K562 (cell line): ENCODE measurements around the gene TP53TG5. TPM values are rescaled to one million over a fixed set of nuclear protein-coding genes. Genes with fewer than 3 reads are reported as not detected.

Experiments
- ARID2 ChIP-seq: fragments of 450-650 bp; IDR thresholded peaks from 2 replicates; pipeline ENCODE4 v1.6.1; 2017; ENCODE audit warnings: antibody characterized with exemption, mild to moderate bottlenecking
- HMG20A ChIP-seq: fragments of 450-650 bp; formaldehyde crosslinking; conservative IDR thresholded peaks from 2 replicates; pipeline ENCODE4 v1.4.0; 2020; ENCODE audit warnings: mild to moderate bottlenecking, mixed read lengths
- HMGN3 ChIP-seq: IDR thresholded peaks from 2 replicates; pipeline ENCODE4 v1.6.1; 2011; ENCODE audit warnings: borderline replicate concordance, low read depth, mild to moderate bottlenecking, mixed read lengths, low read length; ENCODE audit not compliant: insufficient read length; ENCODE audit errors: extremely low read depth
- ILF3 ChIP-seq: fragments of 450-650 bp; IDR thresholded peaks from 2 replicates; pipeline ENCODE4 v1.6.1; 2018; ENCODE audit warnings: antibody characterized with exemption, mild to moderate bottlenecking, moderate library complexity, borderline replicate concordance
- MAFK ChIP-seq: IDR thresholded peaks from 2 replicates; pipeline ENCODE4 v1.6.1; 2011; ENCODE audit warnings: low read length, improper control_type of control experiment
- NFIC ChIP-seq: fragments of 450-650 bp; IDR thresholded peaks from 2 replicates; pipeline ENCODE4 v1.6.1; 2017; ENCODE audit warnings: mild to moderate bottlenecking, inconsistent platforms
- PCBP1 ChIP-seq: fragments of 200-400 bp; formaldehyde crosslinking; IDR thresholded peaks from 2 replicates; pipeline ENCODE4 v1.6.1; 2018; ENCODE audit warnings: mild to moderate bottlenecking, low read depth, low read length; ENCODE audit not compliant: poor library complexity, severe bottlenecking
- PML ChIP-seq: IDR thresholded peaks from 2 replicates; pipeline ENCODE4 v1.6.1; 2012; ENCODE audit warnings: low read length, inconsistent platforms
- POLR2G ChIP-seq: fragments of 200-400 bp; formaldehyde crosslinking; IDR thresholded peaks from 2 replicates; pipeline ENCODE4 v1.6.1; 2017; ENCODE audit warnings: low read depth, mild to moderate bottlenecking, antibody characterized with exemption, low read length, moderate library complexity
- SUPT5H ChIP-seq: fragments of 450-650 bp; IDR thresholded peaks from 2 replicates; pipeline ENCODE4 v1.6.1; 2016
- TBP ChIP-seq: optimal IDR thresholded peaks from 2 replicates; pipeline ENCODE3; 2011; ENCODE audit warnings: low read depth, low read length, improper control_type of control experiment
- TCF3 ChIP-seq: sonication (generic); formaldehyde crosslinking; IDR thresholded peaks from 2 replicates; pipeline ENCODE4 v1.4.0; 2020; ENCODE audit warnings: mild to moderate bottlenecking, missing genetic modification reagents
- YBX1 ChIP-seq: fragments of 450-650 bp; IDR thresholded peaks from 2 replicates; pipeline ENCODE4 v1.7.1; 2016; ENCODE audit warnings: mild to moderate bottlenecking
- ZC3H11A ChIP-seq: IDR thresholded peaks from 2 replicates; pipeline ENCODE4 v1.6.1; 2012; ENCODE audit warnings: low read depth, low read length, improper control_type of control experiment
- polyA plus RNA-seq, 8 experiments: library from polyadenylated mRNA; depleted of rRNA in 4 of 8; stranded (reverse) in 5 of 8; unstranded in 3 of 8; fragments of >200 nt; fragmentation: Nextera tagmentation in 2 of 8; fragmentation: Illumina TruSeq in 1 of 8; extraction: Ambion mirVana in 2 of 8; extraction: Trizol in 1 of 8; gene quantifications; 2 replicates each; pipeline versions ENCODE4 v1.2.1 to v1.2.3, GENCODE V29; 2011 to 2014; ENCODE audit warnings: inconsistent platforms in 1 of 8, missing spikeins in 1 of 8
- total RNA-seq, 7 experiments: library from RNA; depleted of rRNA in 6 of 7; stranded (reverse); fragments of >200 nt in 6 of 7; fragmentation: Illumina TruSeq in 2 of 7; extraction: Trizol in 2 of 7; gene quantifications; 2 replicates each; pipeline versions ENCODE4 v1.2.1 to v1.2.3, GENCODE V29; 2011 to 2021; ENCODE audit warnings: low replicate concordance in 1 of 7
- TF ChIP-seq, protein P1 (sequence below): sonication (generic); formaldehyde crosslinking; IDR thresholded peaks from 2 replicates; pipeline ENCODE4 v1.8.0; 2022; ENCODE audit warnings: mild to moderate bottlenecking, missing genetic modification reagents
- TF ChIP-seq, protein P2 (sequence below): fragments of 250-450 bp; sonication (Bioruptor Pico); IDR thresholded peaks from 2 replicates; pipeline ENCODE4 v1.8.0; 2022; ENCODE audit warnings: inconsistent platforms, mild to moderate bottlenecking, moderate library complexity, borderline replicate concordance
- TF ChIP-seq, protein P3 (sequence below): IDR thresholded peaks from 2 replicates; pipeline ENCODE4 v1.6.1; 2012; ENCODE audit warnings: low read depth, low read length, improper control_type of control experiment, borderline replicate concordance
- TF ChIP-seq, protein P4 (sequence below): fragments of 450-650 bp; formaldehyde crosslinking; conservative IDR thresholded peaks from 2 replicates; pipeline ENCODE4 v1.4.0; 2022; ENCODE audit warnings: mild to moderate bottlenecking, missing genetic modification characterization

Gene TP53TG5
- total and polyA plus RNA-seq, 9 of the 15 experiments (the other 6 are each of a cell fraction or from before 2014, with no cell fraction given), result 0.04 to 0.05 (median 0.04) TPM; not detected in 6

DNA sequence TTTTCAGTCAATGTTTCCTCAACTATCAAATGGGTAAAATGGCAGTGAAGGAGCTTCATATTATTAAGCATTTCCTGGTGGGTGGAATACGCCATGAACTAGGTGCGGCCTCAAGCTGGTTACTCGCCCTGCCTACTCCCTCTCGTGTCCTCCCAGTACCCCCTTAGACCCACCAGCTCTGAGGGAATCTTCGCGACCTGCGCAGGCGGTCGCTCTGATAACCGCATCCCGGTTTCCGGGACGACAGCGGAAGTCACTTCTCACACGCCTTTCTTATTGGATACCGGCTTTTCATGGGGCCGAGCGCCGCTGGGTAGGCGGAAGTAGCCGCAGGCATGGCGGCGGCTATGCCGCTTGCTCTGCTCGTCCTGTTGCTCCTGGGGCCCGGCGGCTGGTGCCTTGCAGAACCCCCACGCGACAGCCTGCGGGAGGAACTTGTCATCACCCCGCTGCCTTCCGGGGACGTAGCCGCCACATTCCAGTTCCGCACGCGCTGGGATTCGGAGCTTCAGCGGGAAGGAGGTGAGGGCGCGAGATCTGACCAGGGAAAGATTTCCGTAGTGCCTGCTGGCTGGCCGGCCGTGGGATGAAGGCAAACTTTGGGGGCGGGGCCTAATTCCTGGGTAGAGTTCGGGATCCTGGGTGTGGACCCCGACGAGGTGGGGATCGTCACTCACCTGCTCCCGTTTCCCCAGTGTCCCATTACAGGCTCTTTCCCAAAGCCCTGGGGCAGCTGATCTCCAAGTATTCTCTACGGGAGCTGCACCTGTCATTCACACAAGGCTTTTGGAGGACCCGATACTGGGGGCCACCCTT is 37.9 kb upstream of the TP53TG5 start, which contains the start of gene PIGT (continued):
- TF ChIP-seq HMG20A (no peak), HMGN3 (peak; percentile 32), TBP (peak; percentile 85), PML (peak; percentile 72), SUPT5H (peak; percentile 94), ZC3H11A (no peak), TCF3 (CRISPR knock-in tag) (peak; percentile 13; the same call in 1 of the 2 replicates), PCBP1 (no peak), YBX1 (no peak), NFIC (peak; percentile 31; the same call in 1 of the 2 replicates), MAFK (0 out of 2 replicates have a peak, but pooled peaks have one; percentile 6), ARID2 (no peak), ILF3 (no peak), POLR2G (peak; percentile 99)
- TF ChIP-seq, protein P1, sequence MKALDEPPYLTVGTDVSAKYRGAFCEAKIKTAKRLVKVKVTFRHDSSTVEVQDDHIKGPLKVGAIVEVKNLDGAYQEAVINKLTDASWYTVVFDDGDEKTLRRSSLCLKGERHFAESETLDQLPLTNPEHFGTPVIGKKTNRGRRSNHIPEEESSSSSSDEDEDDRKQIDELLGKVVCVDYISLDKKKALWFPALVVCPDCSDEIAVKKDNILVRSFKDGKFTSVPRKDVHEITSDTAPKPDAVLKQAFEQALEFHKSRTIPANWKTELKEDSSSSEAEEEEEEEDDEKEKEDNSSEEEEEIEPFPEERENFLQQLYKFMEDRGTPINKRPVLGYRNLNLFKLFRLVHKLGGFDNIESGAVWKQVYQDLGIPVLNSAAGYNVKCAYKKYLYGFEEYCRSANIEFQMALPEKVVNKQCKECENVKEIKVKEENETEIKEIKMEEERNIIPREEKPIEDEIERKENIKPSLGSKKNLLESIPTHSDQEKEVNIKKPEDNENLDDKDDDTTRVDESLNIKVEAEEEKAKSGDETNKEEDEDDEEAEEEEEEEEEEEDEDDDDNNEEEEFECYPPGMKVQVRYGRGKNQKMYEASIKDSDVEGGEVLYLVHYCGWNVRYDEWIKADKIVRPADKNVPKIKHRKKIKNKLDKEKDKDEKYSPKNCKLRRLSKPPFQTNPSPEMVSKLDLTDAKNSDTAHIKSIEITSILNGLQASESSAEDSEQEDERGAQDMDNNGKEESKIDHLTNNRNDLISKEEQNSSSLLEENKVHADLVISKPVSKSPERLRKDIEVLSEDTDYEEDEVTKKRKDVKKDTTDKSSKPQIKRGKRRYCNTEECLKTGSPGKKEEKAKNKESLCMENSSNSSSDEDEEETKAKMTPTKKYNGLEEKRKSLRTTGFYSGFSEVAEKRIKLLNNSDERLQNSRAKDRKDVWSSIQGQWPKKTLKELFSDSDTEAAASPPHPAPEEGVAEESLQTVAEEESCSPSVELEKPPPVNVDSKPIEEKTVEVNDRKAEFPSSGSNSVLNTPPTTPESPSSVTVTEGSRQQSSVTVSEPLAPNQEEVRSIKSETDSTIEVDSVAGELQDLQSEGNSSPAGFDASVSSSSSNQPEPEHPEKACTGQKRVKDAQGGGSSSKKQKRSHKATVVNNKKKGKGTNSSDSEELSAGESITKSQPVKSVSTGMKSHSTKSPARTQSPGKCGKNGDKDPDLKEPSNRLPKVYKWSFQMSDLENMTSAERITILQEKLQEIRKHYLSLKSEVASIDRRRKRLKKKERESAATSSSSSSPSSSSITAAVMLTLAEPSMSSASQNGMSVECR, result peak; percentile 76; the same call in 1 of the 2 replicates
- TF ChIP-seq, protein P2, sequence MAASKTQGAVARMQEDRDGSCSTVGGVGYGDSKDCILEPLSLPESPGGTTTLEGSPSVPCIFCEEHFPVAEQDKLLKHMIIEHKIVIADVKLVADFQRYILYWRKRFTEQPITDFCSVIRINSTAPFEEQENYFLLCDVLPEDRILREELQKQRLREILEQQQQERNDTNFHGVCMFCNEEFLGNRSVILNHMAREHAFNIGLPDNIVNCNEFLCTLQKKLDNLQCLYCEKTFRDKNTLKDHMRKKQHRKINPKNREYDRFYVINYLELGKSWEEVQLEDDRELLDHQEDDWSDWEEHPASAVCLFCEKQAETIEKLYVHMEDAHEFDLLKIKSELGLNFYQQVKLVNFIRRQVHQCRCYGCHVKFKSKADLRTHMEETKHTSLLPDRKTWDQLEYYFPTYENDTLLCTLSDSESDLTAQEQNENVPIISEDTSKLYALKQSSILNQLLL (CRISPR knock-in tag), result no peak
- TF ChIP-seq, protein P3, sequence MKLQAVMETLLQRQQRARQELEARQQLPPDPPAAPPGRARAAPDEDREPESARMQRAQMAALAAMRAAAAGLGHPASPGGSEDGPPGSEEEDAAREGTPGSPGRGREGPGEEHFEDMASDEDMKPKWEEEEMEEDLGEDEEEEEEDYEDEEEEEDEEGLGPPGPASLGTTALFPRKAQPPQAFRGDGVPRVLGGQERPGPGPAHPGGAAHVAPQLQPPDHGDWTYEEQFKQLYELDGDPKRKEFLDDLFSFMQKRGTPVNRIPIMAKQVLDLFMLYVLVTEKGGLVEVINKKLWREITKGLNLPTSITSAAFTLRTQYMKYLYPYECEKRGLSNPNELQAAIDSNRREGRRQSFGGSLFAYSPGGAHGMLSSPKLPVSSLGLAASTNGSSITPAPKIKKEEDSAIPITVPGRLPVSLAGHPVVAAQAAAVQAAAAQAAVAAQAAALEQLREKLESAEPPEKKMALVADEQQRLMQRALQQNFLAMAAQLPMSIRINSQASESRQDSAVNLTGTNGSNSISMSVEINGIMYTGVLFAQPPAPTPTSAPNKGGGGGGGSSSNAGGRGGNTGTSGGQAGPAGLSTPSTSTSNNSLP, result no peak
- TF ChIP-seq, protein P4, sequence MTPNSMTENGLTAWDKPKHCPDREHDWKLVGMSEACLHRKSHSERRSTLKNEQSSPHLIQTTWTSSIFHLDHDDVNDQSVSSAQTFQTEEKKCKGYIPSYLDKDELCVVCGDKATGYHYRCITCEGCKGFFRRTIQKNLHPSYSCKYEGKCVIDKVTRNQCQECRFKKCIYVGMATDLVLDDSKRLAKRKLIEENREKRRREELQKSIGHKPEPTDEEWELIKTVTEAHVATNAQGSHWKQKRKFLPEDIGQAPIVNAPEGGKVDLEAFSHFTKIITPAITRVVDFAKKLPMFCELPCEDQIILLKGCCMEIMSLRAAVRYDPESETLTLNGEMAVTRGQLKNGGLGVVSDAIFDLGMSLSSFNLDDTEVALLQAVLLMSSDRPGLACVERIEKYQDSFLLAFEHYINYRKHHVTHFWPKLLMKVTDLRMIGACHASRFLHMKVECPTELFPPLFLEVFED (CRISPR knock-in tag), result no peak
